ENCODE measurements around the gene PSMA3.
A peak's percentile ranks its signal among the peaks of the same experiment; 100 is the strongest.

Gene PSMA3

DNA sequence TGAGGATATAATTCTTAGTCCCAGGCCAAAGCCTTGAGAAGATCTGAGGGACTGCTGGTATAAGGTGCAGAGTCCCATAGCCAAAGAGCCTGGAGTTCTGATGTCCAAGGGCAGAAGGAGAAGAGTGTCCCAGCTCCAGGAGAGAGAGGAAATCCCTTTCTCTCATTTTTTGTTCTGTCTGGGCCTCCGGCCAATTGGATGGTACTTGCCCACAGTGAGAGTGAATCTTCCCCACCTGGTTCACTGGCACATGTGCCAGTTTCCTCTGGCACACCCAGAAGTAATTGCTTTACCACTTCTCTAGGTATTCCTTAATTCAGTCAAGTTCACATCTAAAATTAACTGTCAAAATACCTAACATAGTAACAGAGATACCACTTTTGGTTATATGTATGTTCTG lies 69.1 kb downstream of the PSMA3 start:
- POLR2A ChIA-PET, result interaction anchor here (1.2 to 1.9 kb wide), 2 partner anchors 16 to 27 kb away, joined by 4 to 6 read pairs; partner anchors contain the start of gene ARID4A
- CTCF ChIA-PET, result no interaction called here

DNA sequence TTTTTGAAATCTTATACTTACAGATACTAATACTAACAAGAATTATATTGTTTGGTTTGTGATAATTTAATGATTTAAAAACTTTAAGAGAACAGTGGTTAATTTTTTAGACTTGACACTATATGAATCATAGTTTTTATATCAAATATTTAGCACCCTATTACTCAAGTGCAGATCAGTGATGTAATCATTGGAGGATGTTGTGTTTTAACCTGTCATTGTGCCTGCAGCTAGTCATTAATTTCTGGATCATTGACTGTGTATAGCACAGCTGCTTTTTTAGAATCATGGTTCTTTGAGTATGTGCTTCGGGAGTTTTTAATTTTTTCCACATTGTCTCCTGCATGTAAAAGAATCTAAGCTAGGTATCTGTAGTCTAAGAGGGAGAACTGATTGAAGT lies 71.0 kb downstream of the PSMA3 start:
- Histone ChIP-seq H3K4me1 (ENCODE audit: control insufficient read depth, insufficient read depth, low read length) (no peaks in the 10 kb centered on the region), H3K9me3 (ENCODE audit: control insufficient read depth, insufficient read depth, low read depth, low read length) (no peaks in the 10 kb centered on the region), H3K27ac (ENCODE audit: extremely low read depth, low read depth, low read length) (no peak overlapping the region), H3K4me3 (ENCODE audit: low read depth, low read length) (no peak overlapping the region), H3K36me3 (ENCODE audit: control insufficient read depth in 2 of 2, insufficient read depth in 1 of 2, low read length in 2 of 2) (peaks cover 16 to 33% of the 10 kb centered on the region in 2 experiments)
- TF ChIP-seq, protein P1, sequence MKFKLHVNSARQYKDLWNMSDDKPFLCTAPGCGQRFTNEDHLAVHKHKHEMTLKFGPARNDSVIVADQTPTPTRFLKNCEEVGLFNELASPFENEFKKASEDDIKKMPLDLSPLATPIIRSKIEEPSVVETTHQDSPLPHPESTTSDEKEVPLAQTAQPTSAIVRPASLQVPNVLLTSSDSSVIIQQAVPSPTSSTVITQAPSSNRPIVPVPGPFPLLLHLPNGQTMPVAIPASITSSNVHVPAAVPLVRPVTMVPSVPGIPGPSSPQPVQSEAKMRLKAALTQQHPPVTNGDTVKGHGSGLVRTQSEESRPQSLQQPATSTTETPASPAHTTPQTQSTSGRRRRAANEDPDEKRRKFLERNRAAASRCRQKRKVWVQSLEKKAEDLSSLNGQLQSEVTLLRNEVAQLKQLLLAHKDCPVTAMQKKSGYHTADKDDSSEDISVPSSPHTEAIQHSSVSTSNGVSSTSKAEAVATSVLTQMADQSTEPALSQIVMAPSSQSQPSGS (tag by site-specific recombination; IDR thresholded peaks at IDR 0.05; ENCODE audit: low read depth), result 0 out of 2 replicates have a peak, but pooled peaks have one; percentile 13
- TF ChIP-seq MYNN (tag by site-specific recombination; IDR thresholded peaks at IDR 0.05; ENCODE audit: borderline replicate concordance) (no peak), ZNF341 (tag by site-specific recombination; IDR thresholded peaks at IDR 0.05; ENCODE audit: low read depth) (no peak)
- TF ChIP-seq, protein P2, sequence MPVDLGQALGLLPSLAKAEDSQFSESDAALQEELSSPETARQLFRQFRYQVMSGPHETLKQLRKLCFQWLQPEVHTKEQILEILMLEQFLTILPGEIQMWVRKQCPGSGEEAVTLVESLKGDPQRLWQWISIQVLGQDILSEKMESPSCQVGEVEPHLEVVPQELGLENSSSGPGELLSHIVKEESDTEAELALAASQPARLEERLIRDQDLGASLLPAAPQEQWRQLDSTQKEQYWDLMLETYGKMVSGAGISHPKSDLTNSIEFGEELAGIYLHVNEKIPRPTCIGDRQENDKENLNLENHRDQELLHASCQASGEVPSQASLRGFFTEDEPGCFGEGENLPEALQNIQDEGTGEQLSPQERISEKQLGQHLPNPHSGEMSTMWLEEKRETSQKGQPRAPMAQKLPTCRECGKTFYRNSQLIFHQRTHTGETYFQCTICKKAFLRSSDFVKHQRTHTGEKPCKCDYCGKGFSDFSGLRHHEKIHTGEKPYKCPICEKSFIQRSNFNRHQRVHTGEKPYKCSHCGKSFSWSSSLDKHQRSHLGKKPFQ (tag by site-specific recombination; IDR thresholded peaks at IDR 0.05), result no peak
- ChIA-PET CTCF (no interaction called here), POLR2A (interaction anchor here (0.8 kb wide), 1 partner anchor 17 kb away, joined by 3 read pairs; the partner anchor contains the start of gene ARID4A)

More for the DNA sequence above, 69.1 kb downstream of the PSMA3 start:
- TF ChIP-seq ZNF133 (tag by site-specific recombination; IDR thresholded peaks at IDR 0.05) (no peak), ZNF548 (tag by site-specific recombination; IDR thresholded peaks at IDR 0.05) (no peak), ZNF324 (tag by site-specific recombination; IDR thresholded peaks at IDR 0.05) (no peak), REPIN1 (tag by site-specific recombination; IDR thresholded peaks at IDR 0.05; ENCODE audit: low read depth) (no peak)
- no peak overlapping the region for H3K27ac ChIP-seq (ENCODE audit: extremely low read depth, low read depth, low read length)
- H3K4me3 ChIP-seq (ENCODE audit: low read depth, low read length), result no peak overlapping the region
- H3K36me3 ChIP-seq (ENCODE audit: control insufficient read depth in 2 of 2, insufficient read depth in 1 of 2, low read length in 2 of 2), result peaks cover 19 to 24% of the 10 kb centered on the region in 2 experiments
- H3K4me1 ChIP-seq (ENCODE audit: control insufficient read depth, insufficient read depth, low read length), result no peaks in the 10 kb centered on the region
- H3K9me3 ChIP-seq (ENCODE audit: control insufficient read depth, insufficient read depth, low read depth, low read length), result no peaks in the 10 kb centered on the region

Data from HEK293 (cell line).